Measurements from ENCODE around the gene TLCD3A. TPM values are rescaled to one million over a fixed set of nuclear protein-coding genes. Genes with fewer than 3 reads are reported as not detected.

Gene TLCD3A
- total RNA-seq, 1 donor from 2014 or later = 30.2 TPM

- DNase-seq (ENCODE audit: low spot score) = no peak
Observed at GRCh38 chr17:705863-706262, 26.5 kb upstream of the TLCD3A start.

- no peak for DNase-seq (ENCODE audit: low spot score)
Observed at GRCh38 chr17:708132-708531, 24.3 kb upstream of the TLCD3A start.

- DNase-seq (ENCODE audit: low spot score) = no peak
Observed at GRCh38 chr17:718075-718474, 14.3 kb upstream of the TLCD3A start.

DNA sequence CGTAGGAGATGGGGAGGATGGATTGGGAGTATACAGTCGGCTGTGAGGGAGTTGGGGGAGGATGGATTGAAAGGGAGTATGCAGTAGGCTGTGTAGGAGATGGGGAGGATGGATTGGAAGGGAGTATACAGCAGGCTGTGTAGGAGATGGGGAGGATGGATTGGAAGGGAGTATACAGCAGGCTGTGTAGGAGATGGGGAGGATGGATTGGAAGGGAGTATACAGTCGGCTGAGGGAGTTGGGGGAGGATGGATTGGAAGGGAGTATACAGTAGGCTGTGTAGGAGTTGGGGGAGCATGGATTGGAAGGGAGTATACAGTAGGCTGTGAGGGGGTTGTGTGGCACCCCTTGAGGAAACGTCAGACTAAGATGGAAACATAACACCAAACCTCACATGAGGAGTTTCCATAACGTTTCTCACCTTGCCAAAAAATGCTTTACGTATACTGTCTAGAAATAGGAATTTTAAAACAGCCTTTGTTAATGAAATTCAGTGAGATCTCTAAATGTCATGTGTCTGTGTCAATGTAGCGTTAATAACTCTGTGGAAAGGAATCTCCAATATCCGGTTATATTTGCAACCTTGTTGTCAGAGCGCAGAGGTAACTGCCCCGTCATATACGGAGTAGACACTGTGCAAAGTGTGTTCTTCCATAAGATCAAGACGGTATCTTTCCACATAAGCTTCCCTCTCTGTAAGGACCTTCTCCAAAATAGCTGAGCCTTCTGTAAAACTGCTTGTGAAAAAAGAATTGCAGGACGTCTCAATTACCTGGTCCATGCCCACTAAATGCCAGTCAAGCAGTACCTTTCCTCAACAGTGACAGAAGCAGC lies 11.5 kb upstream of the TLCD3A start:
- no peak for DNase-seq (ENCODE audit: low spot score)

- no peak for DNase-seq (ENCODE audit: low spot score)
Observed at GRCh38 chr17:721540-721937, 10.9 kb upstream of the TLCD3A start.

DNA sequence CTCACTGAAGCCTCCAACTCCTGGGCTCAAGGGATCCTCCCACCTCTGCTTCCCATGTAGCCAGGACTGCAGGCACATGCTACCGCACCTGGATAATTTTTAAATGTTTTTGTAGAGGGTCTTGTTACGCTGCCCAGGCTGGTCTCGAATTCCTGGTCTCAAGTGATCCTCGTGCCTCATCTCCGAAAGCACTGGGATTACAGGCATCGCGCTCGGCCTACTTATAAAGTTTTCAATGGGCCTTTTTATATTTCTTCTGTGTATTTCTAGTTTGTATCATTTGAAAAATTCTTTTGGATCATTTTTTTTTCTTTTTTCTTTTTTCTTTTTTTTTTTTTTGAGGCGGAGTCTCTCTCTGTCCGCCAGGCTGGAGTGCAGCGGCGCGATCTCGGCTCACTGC lies 7.3 kb upstream of the TLCD3A start:
- no peak for DNase-seq (ENCODE audit: low spot score)

GRCh38 chr17:725746-726145 lies 6.7 kb upstream of the TLCD3A start:
- no peak for DNase-seq (ENCODE audit: low spot score)

- no peak for DNase-seq (ENCODE audit: low spot score)
Observed at GRCh38 chr17:726271-726919, 6.0 kb upstream of the TLCD3A start.

DNA sequence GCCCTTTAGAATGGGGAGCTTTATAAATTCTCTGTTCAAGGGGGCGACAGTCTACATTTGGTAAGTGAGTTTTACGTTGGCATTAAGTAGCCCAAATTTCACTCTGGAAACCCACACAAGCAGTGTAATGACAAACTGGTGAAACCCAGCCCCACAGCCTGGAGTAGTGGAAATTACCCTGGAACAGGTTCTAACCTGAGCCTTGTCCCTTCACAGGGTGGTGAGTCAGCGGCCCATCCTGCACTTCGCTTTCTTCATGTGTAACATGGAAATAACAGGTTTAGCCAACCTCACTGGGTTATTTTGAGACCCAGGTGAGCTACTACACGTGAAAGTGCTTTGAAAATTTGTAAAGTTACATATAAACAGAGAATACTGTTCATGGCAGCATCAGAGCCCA lies 3.5 kb upstream of the TLCD3A start:
- no peak for DNase-seq (ENCODE audit: low spot score)

DNA sequence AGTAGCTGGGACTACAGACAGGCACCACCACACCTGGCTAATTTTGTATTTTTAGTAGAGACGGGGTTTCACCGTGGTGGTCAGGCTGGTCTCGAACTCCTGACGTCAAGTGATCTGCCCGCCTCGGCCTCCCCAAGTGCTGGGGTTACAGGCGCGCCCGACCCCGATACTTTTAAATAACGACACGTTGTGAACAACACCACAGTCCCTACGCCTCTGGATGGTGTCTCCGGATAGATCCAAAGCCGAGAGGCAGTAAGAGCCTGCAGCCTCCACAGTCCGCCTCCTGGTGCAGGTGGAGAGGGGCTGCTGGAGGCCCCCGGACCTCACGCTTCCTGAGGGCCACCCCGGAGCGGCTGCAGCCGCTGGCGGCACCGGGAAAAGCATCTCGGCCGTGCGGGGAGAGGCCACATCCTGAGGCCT lies 741 bp upstream of the TLCD3A start:
- DNase-seq (ENCODE audit: low spot score) = no peak

DNA sequence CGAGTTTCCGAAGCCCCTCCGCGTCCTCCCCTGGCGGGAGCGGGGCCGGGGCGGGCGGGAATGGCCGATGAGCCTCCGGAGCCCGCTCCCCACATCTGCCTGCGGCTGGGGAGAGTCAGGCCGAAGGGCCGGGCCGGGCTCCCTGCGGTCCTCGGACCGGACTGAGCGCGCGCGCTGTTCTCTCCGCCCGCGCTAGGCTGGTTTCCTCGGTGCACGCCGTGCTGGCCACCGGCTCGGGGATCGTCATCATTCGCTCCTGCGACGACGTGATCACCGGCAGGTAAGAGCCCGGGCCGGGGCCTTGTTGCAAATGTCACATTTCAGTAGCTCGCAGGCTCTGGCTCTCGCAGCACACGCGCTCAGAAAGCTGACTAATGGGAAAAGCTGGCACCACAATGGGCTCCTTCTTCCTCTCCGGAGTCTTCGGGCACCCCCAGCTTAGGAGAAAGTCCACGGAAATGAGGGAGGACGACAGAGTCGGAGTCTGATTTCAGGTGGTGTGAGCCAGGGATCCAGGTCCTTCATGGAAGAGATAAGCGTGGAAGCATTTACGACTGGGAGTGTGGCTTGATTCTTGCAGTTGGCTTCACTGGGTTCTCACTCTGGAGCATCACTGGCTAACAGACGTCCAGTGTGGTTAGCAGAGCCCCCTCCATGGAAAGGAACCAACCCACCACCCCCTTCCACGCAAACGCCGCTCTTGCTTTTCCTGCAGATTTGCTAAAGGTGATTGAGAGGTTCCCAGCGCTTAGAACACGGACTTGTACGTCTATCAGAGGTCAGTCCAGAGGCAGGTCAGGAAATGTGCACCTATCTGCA lies 715 bp downstream of the TLCD3A start:
- DNase-seq (ENCODE audit: low spot score) = peak; percentile 49

DNA sequence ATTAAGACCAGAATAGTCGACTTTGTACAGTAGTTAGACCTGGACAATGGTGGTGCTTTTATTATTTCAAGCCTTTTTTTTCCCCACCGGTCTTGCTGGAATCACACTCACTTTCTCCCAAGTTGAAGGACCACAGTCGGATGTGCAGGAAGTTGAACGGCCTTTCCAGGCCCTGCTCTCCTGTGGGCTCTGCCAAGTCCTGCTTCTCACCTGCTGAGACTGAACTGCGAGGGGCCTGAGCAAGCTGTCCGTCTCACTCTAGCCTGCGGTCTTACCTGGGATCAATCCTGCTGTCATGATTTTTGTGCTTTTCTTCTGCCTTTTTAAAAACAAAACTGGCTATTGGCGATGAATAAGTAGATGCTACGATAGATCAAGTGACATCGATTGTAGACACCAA lies 1.3 kb downstream of the TLCD3A start:
- DNase-seq (ENCODE audit: low spot score) = no peak

DNA sequence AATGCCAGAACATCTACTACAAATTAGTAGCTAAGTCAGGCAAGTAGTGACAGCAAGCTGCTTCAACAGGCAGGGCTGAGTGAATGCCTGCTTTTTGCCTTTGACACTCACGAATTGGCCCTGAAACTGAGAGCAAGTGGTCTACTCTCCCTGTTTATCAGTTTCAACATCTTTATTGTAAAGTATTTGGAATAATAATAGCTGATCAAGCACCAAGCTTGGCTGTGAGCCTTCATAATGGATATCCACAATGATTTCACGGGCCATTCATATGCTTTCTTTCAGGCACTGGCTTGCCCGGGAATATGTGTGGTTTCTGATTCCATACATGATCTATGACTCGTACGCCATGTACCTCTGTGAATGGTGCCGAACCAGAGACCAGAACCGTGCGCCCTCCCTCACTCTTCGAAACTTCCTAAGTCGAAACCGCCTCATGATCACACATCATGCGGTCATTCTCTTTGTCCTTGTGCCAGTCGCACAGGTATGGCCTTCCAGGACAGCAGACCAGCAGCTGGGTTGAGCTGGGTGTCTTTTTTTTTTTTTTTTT lies 5.2 kb downstream of the TLCD3A start:
- DNase-seq (ENCODE audit: low spot score) = no peak

- peak; percentile 23 for DNase-seq (ENCODE audit: low spot score)
Observed at GRCh38 chr17:740240-741017, 8.0 kb downstream of the TLCD3A start.

GRCh38 chr17:742147-742793 lies 9.9 kb downstream of the TLCD3A start:
- DNase-seq (ENCODE audit: low spot score) = no peak

- no peak for DNase-seq (ENCODE audit: low spot score)
Observed at GRCh38 chr17:743139-743538, 10.7 kb downstream of the TLCD3A start.

DNA sequence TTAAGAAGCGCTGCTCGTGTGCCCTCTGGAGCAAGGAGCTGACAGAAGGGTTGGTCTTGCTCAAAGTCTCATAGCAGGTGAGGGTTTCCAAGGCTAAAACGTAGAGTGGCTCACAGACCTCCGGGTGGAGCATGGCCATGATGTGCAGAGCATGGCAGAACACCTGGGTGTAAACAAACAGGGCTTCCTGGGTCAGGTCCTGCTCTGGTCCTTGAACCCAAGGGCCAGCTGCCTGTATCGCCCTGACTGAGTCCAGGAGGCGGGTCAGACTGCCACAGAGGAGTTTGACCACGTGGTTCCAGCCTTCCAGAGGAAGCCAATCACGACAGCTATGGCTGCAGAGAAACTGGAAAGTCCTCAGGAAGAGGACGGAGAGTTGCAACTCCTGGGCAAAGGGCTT lies 12.5 kb downstream of the TLCD3A start:
- no peak for DNase-seq (ENCODE audit: low spot score)

- no peak for DNase-seq (ENCODE audit: low spot score)
Observed at GRCh38 chr17:745406-745805, 13.0 kb downstream of the TLCD3A start.

GRCh38 chr17:746181-746580 lies 13.8 kb downstream of the TLCD3A start:
- DNase-seq (ENCODE audit: low spot score) = no peak

GRCh38 chr17:746783-747629 lies 14.6 kb downstream of the TLCD3A start:
- no peak for DNase-seq (ENCODE audit: low spot score)

Measured in mucosa of gallbladder (tissue), 1 donor.